IPS-18c (cell line): ENCODE results near the gene SHISA4.
"Not testable (repeated sequence)": the region's sequence is repeated elsewhere in the genome, so short reads cannot be mapped to it uniquely, and the experiment has no call there.

Experiments
- H3K4me3 ChIP-seq: 2 replicates; pipeline ENCODE4 v1.7.0; 2013; ENCODE audit warnings: low read depth, mild to moderate bottlenecking, low read length, moderate library complexity; ENCODE audit not compliant: insufficient read depth
- H3K9me3 ChIP-seq: one replicate; pipeline ENCODE4 v1.6.1; 2013; ENCODE audit warnings: mild to moderate bottlenecking, low read length, moderate library complexity; ENCODE audit not compliant: control insufficient read depth, insufficient read depth

SHISA4 gene, protein sequence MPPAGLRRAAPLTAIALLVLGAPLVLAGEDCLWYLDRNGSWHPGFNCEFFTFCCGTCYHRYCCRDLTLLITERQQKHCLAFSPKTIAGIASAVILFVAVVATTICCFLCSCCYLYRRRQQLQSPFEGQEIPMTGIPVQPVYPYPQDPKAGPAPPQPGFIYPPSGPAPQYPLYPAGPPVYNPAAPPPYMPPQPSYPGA

GRCh38 chr1:201888282-201889089, at the start of gene SHISA4:
SHISA4 (plus strand) TSS chr1:201888898; CDS start chr1:201888995, 97 bp downstream.
- Histone ChIP-seq H3K4me3 (peak within 1 kb of the TSS; percentile 67), H3K9me3 (no peaks in the 10 kb centered on the region)

GRCh38 chr1:201839089-201839488, 49.6 kb upstream of the SHISA4 start:
- not testable (repeated sequence) for H3K9me3 ChIP-seq, H3K4me3 ChIP-seq

DNA sequence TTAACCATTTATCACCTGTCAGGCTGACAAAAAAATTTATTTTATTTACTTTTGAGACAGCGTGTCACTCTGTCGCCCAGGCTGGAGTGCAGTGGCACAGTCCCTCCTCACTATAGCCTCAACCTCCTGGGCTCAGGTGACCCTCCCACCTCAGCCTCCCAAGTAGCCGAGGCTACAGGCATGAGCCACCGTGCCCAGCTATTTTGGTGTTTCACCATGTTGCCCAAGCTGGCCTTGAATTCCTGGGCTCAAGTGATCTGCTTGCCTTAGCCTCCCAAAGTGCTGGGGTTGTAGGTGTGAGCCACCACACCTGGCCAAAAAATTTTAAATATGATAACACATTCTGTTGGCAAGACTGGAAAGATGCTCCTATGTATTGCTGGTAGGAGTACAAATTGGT, 48.6 kb upstream of the SHISA4 start:
- H3K9me3 ChIP-seq, result no peaks in the 10 kb centered on the region

GRCh38 chr1:201840490-201840889, 48.2 kb upstream of the SHISA4 start:
- no peaks in the 10 kb centered on the region for H3K9me3 ChIP-seq
- no peak overlapping the region for H3K4me3 ChIP-seq

More for the DNA sequence above, 48.6 kb upstream of the SHISA4 start:
- no peak overlapping the region for H3K4me3 ChIP-seq

DNA sequence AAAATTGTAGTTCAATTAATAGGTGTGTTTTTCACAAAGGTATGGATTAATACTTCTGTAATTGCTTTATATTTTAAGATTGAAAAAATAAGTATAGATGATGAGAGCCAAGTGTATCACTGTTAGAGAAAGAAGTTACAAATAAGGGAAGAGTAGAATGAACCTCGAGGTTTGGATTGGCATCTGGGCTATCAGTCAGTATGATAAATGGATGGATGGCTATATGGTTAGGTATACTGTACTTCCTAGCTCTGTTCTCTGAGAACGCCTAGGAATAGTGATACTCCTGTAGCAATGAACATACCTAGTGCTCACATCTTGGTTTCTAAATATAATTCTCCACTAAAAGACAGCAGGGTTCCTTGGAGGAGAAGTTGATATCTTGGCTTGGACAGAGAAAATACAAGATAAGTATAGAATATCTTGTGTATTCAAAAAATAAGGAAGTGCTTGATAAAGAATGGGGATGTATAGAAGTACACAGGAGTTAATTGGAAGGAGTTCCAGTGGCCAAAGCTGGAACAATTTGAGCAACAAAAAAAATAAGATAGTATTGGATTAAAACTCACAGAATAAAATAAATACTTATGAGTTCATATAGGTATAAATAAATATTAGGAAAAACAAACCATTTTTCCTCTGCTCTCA, 47.3 kb upstream of the SHISA4 start:
- Histone ChIP-seq H3K4me3 (no peak overlapping the region), H3K9me3 (no peaks in the 10 kb centered on the region)

- Histone ChIP-seq H3K9me3 (no peaks in the 10 kb centered on the region), H3K4me3 (no peak overlapping the region)
Observed at GRCh38 chr1:201842472-201843027, 46.1 kb upstream of the SHISA4 start.

GRCh38 chr1:201845331-201846083, 43.2 kb upstream of the SHISA4 start:
- Histone ChIP-seq H3K9me3 (no peaks in the 10 kb centered on the region), H3K4me3 (no peak overlapping the region)

DNA sequence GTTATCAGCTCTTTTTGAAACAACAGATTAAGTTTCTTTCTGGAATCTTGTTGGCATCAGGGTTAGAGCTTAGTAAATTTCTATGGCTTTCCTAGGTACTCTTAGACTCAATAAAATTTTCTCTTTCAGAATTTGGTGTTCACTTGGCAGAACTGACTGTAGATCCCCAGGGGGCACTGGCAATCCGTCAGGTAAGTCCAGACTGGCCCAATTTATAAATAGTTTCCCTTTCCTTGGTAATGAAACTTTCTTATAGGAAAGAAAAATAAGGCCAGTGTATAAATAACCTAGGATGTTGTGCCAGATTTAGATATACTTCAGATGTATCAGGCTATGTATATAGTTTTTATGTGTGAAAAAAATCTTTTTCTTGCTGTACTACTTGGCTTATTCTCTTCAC, 41.5 kb upstream of the SHISA4 start:
- Histone ChIP-seq H3K4me3 (no peak overlapping the region), H3K9me3 (no peaks in the 10 kb centered on the region)

DNA sequence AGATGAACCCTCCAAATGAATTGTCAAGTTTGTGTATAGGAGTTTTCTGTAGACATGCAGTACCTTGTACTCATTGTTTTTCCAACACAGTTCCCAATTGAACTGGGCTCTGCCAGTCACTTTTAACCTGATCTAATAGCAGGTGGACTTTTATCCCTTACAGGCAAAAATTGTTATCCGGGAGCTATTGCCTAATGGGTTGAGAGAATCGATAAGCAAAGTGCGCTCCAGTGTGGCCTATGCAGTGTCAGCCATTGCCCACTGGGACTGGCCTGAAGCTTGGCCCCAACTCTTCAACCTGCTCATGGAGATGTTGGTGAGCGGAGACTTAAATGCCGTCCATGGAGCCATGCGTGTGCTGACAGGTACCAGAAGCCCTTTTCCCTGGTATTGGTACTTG, 40.5 kb upstream of the SHISA4 start:
- H3K9me3 ChIP-seq, result no peaks in the 10 kb centered on the region

DNA sequence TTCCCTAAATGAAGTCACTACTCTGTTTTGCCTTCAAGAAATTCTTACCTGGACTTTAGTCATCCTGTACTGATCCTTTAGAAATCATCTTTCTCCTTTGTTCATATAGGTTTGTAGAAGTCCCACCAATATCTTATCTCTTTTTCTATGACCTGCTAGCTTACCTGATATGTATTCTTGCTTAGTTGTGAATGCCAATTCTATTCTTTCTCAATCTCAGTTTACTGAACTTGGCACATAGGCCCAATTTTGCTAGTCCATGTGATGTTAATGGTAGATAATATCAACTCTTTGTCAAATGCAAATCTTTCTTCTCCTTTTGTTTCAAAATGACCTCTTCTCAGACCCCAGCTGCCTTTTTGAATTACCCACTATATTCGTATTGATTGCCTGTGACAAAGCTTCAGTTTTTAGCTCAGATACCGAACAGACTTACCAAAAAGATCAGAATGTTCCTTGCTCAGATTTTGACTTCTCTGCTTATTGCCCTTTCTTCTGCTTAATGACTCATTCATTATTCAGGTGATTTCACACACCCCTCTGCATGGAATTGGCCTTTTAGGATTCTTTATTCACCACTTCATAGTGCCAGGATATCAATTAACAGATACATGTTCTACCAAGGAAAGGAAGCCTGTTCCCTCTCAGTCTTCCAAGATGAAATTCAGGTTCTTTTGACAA, 39.2 kb upstream of the SHISA4 start:
- H3K4me3 ChIP-seq, result no peak overlapping the region

More for the DNA sequence above, 40.5 kb upstream of the SHISA4 start:
- H3K4me3 ChIP-seq, result no peak overlapping the region

GRCh38 chr1:201850053-201850397, 38.7 kb upstream of the SHISA4 start:
- H3K4me3 ChIP-seq, result no peak overlapping the region
- H3K9me3 ChIP-seq, result no peaks in the 10 kb centered on the region

More for the DNA sequence above, 39.2 kb upstream of the SHISA4 start:
- H3K9me3 ChIP-seq, result no peaks in the 10 kb centered on the region

- H3K4me3 ChIP-seq, result no peak overlapping the region
Observed at GRCh38 chr1:201851949-201852348, 36.7 kb upstream of the SHISA4 start.

GRCh38 chr1:201856722-201857121, 32.0 kb upstream of the SHISA4 start:
- not testable (repeated sequence) for H3K9me3 ChIP-seq, H3K4me3 ChIP-seq

More at GRCh38 chr1:201851949-201852348, 36.7 kb upstream of the SHISA4 start:
- H3K9me3 ChIP-seq, result no peaks in the 10 kb centered on the region

GRCh38 chr1:201859424-201859823, 29.3 kb upstream of the SHISA4 start:
- Histone ChIP-seq H3K4me3 (no peak overlapping the region), H3K9me3 (no peaks in the 10 kb centered on the region)

- H3K9me3 ChIP-seq, result no peaks in the 10 kb centered on the region
- H3K4me3 ChIP-seq, result no peak overlapping the region
Observed at GRCh38 chr1:201861448-201861847, 27.2 kb upstream of the SHISA4 start.

- H3K9me3 ChIP-seq, result no peaks in the 10 kb centered on the region
- H3K4me3 ChIP-seq, result no peak overlapping the region
Observed at GRCh38 chr1:201870397-201870796, 18.3 kb upstream of the SHISA4 start.

- no peaks in the 10 kb centered on the region for H3K9me3 ChIP-seq
Observed at GRCh38 chr1:201874672-201875071, 14.0 kb upstream of the SHISA4 start.

More at GRCh38 chr1:201874672-201875071, 14.0 kb upstream of the SHISA4 start:
- H3K4me3 ChIP-seq, result no peak overlapping the region
